LNCaP clone FGC (cell line): ENCODE results near the gene SLC27A2.

Experiments used
- DNase-seq: peaks from one replicate; pipeline ENCODE4 v3.0.0-alpha.2; 2011; ENCODE audit warnings: low read depth
- H3K4me3 ChIP-seq: 2 replicates; pipeline ENCODE4 v1.5.1; 2011; ENCODE audit warnings: mild to moderate bottlenecking, low read depth, low read length, control low read depth
- TF ChIP-seq, protein P1 (sequence below): IDR thresholded peaks from 2 replicates; pipeline ENCODE4 v1.5.1; 2012; ENCODE audit warnings: mild to moderate bottlenecking; ENCODE audit not compliant: control insufficient read depth, insufficient read depth; ENCODE audit errors: extremely low read depth

The SLC27A2 gene

DNA sequence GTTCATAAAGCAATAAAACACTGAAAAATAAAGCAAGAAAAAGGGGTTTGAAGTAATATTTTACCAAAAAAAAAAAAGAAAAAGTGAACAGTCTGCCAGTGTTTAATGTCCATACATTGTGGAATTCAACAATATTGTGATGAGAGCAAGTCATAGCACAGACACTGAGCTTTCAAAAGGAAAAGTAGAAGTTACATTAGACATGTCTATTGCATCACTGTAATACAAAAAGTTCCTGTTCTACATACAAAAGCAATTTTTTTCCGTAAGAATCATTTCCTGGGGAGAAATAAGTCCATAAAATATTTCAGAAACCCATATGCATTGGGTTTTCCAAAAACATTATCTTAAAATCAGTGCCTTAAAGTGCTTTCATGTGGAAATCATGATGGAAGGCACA lies 95.4 kb downstream of the SLC27A2 start:
- H3K4me3 ChIP-seq: no peak overlapping the region
- TF ChIP-seq, protein P1, sequence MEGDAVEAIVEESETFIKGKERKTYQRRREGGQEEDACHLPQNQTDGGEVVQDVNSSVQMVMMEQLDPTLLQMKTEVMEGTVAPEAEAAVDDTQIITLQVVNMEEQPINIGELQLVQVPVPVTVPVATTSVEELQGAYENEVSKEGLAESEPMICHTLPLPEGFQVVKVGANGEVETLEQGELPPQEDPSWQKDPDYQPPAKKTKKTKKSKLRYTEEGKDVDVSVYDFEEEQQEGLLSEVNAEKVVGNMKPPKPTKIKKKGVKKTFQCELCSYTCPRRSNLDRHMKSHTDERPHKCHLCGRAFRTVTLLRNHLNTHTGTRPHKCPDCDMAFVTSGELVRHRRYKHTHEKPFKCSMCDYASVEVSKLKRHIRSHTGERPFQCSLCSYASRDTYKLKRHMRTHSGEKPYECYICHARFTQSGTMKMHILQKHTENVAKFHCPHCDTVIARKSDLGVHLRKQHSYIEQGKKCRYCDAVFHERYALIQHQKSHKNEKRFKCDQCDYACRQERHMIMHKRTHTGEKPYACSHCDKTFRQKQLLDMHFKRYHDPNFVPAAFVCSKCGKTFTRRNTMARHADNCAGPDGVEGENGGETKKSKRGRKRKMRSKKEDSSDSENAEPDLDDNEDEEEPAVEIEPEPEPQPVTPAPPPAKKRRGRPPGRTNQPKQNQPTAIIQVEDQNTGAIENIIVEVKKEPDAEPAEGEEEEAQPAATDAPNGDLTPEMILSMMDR: no peak
- DNase-seq: no peak

DNA sequence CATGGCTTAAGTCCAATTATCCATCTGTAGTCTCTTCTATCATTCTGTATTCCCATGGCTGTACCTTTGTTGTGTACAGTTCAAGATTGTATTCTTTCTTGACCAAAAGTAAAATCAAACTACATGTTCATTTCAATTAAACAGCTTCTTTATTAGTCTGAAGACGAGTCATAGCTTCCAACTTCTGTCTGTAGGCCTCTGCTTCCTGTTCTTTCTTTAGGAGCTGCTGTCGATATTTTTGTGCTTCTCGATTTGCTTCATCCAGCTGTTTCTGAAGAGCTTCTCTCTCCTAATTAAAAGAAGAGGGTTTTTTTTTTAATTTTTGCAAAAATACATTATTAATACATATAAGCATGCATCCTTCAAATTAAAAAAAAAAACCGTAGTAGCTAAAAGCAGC lies 96.5 kb downstream of the SLC27A2 start:
- DNase-seq: no peak
- H3K4me3 ChIP-seq: no peak overlapping the region
- TF ChIP-seq, protein P1: no peak

DNA sequence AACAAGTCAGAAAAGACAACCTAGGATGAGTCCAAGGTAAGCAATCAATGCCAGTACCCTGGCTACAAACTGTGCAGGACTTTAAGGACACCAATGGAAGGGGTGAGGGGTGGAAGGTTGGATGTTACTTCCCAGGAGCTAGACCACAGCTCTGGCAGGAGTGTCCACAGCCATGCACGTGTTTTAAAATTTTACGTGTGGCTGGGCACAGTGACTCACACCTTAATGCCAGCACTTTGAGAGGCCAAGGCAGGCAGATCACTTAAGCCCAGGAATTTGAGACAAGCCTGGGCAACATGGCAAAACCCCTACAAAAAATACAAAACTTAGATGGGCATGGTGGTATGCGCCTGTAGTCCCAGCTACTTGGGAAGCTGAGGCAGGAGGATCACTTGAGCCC lies 98.3 kb downstream of the SLC27A2 start:
- no peak overlapping the region for H3K4me3 ChIP-seq
- no peak for DNase-seq
- TF ChIP-seq, protein P1: no peak

DNA sequence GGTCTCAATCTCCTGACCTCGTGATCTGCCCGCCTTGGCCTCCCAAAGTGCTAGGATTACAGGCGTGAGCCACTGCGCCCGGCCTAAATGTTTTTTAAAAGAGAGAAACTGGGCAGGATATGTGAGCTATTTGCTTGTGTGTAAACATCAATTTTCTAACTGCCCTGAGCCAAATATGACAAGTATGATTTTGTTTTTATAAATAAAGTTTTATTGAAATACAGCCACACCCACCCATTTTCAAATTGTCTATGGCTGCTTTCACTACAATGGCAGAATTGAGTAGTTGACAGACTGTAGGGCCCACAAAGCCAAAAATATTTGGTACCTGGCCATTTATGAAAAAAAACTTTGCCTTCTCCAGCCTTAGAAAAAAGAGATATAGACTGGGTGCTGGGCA lies 99.4 kb downstream of the SLC27A2 start:
- H3K4me3 ChIP-seq: no peak overlapping the region
- no peak for DNase-seq
- TF ChIP-seq, protein P1: no peak
